Measurements from ENCODE around the gene WDR48.

The WDR48 gene

GRCh38 chr3:39140341-39140971 is 88.6 kb downstream of the WDR48 start:
- no peak for DNase-seq (ENCODE audit: low spot score)

GRCh38 chr3:39141171-39141995 is 89.6 kb downstream of the WDR48 start:
- peak; percentile 51 for DNase-seq (ENCODE audit: low spot score)

GRCh38 chr3:39142067-39142466 is 90.3 kb downstream of the WDR48 start:
- DNase-seq (ENCODE audit: low spot score): no peak

GRCh38 chr3:39143051-39143885 is 91.5 kb downstream of the WDR48 start:
- DNase-seq (ENCODE audit: low spot score): no peak

- DNase-seq (ENCODE audit: low spot score): no peak
These were observed 92.4 kb downstream of the WDR48 start for GRCh38 chr3:39144095-39144747.

- no peak for DNase-seq (ENCODE audit: low spot score)
These were observed 93.0 kb downstream of the WDR48 start for GRCh38 chr3:39144748-39145380.

GRCh38 chr3:39146083-39146501 is 94.3 kb downstream of the WDR48 start:
- DNase-seq (ENCODE audit: low spot score): peak; percentile 51

All from GM03348 (cell line).